Right renal cortex interstitium (tissue), 3 donors: ENCODE measurements around the gene CCDC142. TPM values are rescaled to one million over a fixed set of nuclear protein-coding genes. Genes with fewer than 3 reads are reported as not detected.

Experiments used
- DNase-seq, 3 donors: peaks; one replicate each; pipeline ENCODE4 v3.0.0-alpha.2; 2013; ENCODE audit warnings: low read depth in 3 of 3, low spot score in 2 of 3
- polyA plus RNA-seq, 3 donors: library from polyadenylated mRNA; unstranded; fragments of 120-200 nt; gene quantifications; one replicate each; pipeline ENCODE4 v1.2.1, GENCODE V29; 2013; ENCODE audit not compliant: insufficient read length in 3 of 3

CCDC142 gene
- polyA plus RNA-seq, 3 donors: 7.7 to 10.6 (median 10.1) TPM

GRCh38 chr2:74425523-74425922 is 57.3 kb downstream of the CCDC142 start:
- DNase-seq: no peak

GRCh38 chr2:74424995-74425406 is 57.8 kb downstream of the CCDC142 start:
- DNase-seq: no peak

- DNase-seq: no peak
These were observed 58.4 kb downstream of the CCDC142 start for GRCh38 chr2:74424139-74424992.

Other genes starting within 250 kb of the CCDC142 start
- 1 to 10 TPM; 1.4 to 2.2 (median 2.2) TPM for gene SLC4A5, start 139.6 kb downstream of the CCDC142 start, polyA plus RNA-seq
- gene DCTN1, start 102.7 kb downstream of the CCDC142 start, polyA plus RNA-seq: 100 to 1,000 TPM; 137 to 143 (median 140) TPM
- gene C2orf81, start 61.4 kb downstream of the CCDC142 start, polyA plus RNA-seq: 1 to 10 TPM; 4.4 to 6.6 (median 5.7) TPM
- gene WDR54, start 61.3 kb downstream of the CCDC142 start, polyA plus RNA-seq: 10 to 100 TPM; 35.9 to 40.2 (median 36.5) TPM
- gene RTKN, start 41.1 kb downstream of the CCDC142 start, polyA plus RNA-seq: 10 to 100 TPM; 55.3 to 59.0 (median 55.9) TPM
- 10 to 100 TPM; 14.6 to 29.6 (median 24.2) TPM for gene INO80B, start 27.9 kb downstream of the CCDC142 start, polyA plus RNA-seq
- 100 to 1,000 TPM in 1 of 3 donors, 10 to 100 TPM in 2; 90.1 to 101 (median 96.6) TPM for gene WBP1, start 24.6 kb downstream of the CCDC142 start, polyA plus RNA-seq
- 10 to 100 TPM; 43.6 to 56.1 (median 47.2) TPM for gene MOGS, start 17.6 kb downstream of the CCDC142 start, polyA plus RNA-seq
- 10 to 100 TPM; 37.1 to 43.6 (median 38.9) TPM for gene MRPL53, start 10.3 kb downstream of the CCDC142 start, polyA plus RNA-seq
- 10 to 100 TPM; 24.4 to 26.6 (median 24.9) TPM for gene TTC31, start 83 bp upstream of the CCDC142 start, polyA plus RNA-seq
- gene LBX2, start 16.6 kb upstream of the CCDC142 start, polyA plus RNA-seq: 1 to 10 TPM; 1.4 to 3.5 (median 1.7) TPM
- 10 to 100 TPM; 27.6 to 27.8 (median 27.6) TPM for gene PCGF1, start 24.7 kb upstream of the CCDC142 start, polyA plus RNA-seq
- under 1 TPM in 1 of 3 donors, not detected in 2; 0.06 TPM for gene TLX2, start 31.5 kb upstream of the CCDC142 start, polyA plus RNA-seq
- gene DQX1, start 43.2 kb upstream of the CCDC142 start, polyA plus RNA-seq: under 1 TPM; 0.08 to 0.18 (median 0.12) TPM
- gene AUP1, start 46.7 kb upstream of the CCDC142 start, polyA plus RNA-seq: 10 to 100 TPM; 92.5 to 99.8 (median 97.0) TPM
- gene HTRA2, start 46.9 kb upstream of the CCDC142 start, polyA plus RNA-seq: 10 to 100 TPM; 32.3 to 35.8 (median 33.1) TPM
- 1 to 10 TPM; 9.2 to 9.9 (median 9.8) TPM for gene LOXL3, start 70.9 kb upstream of the CCDC142 start, polyA plus RNA-seq
- gene DOK1, start 71.7 kb upstream of the CCDC142 start, polyA plus RNA-seq: 1 to 10 TPM; 8.0 to 9.8 (median 8.6) TPM
- gene M1AP, start 165.3 kb upstream of the CCDC142 start, polyA plus RNA-seq: under 1 TPM; 0.57 to 0.72 (median 0.71) TPM
- gene SEMA4F, start 171.2 kb upstream of the CCDC142 start, polyA plus RNA-seq: 1 to 10 TPM; 5.7 to 6.5 (median 5.8) TPM